ENCODE measurements around the gene AHSA1.
"Not testable (repeated sequence)": the region's sequence is repeated elsewhere in the genome, so short reads cannot be mapped to it uniquely, and the experiment has no call there.

The AHSA1 gene

GRCh38 chr14:77457522-77458248 lies at the start of gene AHSA1, which contains the start of gene VIPAS39:
Gene AHSA1 (plus strand): TSS chr14:77458093. CDS start chr14:77458190, 97 bp downstream.
Gene VIPAS39 (minus strand): TSS chr14:77457601. CDS start chr14:77454102, 3,499 bp downstream.
- in situ Hi-C loops (cut with MboI; ENCODE audit: low sequenced_read_pairs), result loop anchor here (25.0 kb wide), 1 partner anchor 255 kb away; the partner anchor contains the start of genes ALKBH1 and SLIRP

GRCh38 chr14:77409131-77409533 lies 48.8 kb upstream of the AHSA1 start:
- in situ Hi-C loops (cut with MboI; ENCODE audit: low sequenced_read_pairs), result no loop called here

- in situ Hi-C loops (cut with MboI; ENCODE audit: low sequenced_read_pairs), result not testable (repeated sequence)
These were observed 42.4 kb upstream of the AHSA1 start for GRCh38 chr14:77415403-77416030.

GRCh38 chr14:77416098-77416497 lies 41.8 kb upstream of the AHSA1 start:
- in situ Hi-C loops (cut with MboI; ENCODE audit: low sequenced_read_pairs), result not testable (repeated sequence)

GRCh38 chr14:77416836-77417235 lies 41.1 kb upstream of the AHSA1 start:
- in situ Hi-C loops (cut with MboI; ENCODE audit: low sequenced_read_pairs), result no loop called here

- in situ Hi-C loops (cut with MboI; ENCODE audit: low sequenced_read_pairs), result no loop called here
These were observed 36.7 kb upstream of the AHSA1 start for GRCh38 chr14:77421201-77421600.

GRCh38 chr14:77423423-77423822 lies 34.5 kb upstream of the AHSA1 start, which contains the start of gene NOXRED1:
Gene NOXRED1 (minus strand): TSS chr14:77423523. CDS start chr14:77422889, 634 bp downstream.
- in situ Hi-C loops (cut with MboI; ENCODE audit: low sequenced_read_pairs), result no loop called here

GRCh38 chr14:77424862-77425261 lies 33.0 kb upstream of the AHSA1 start:
- in situ Hi-C loops (cut with MboI; ENCODE audit: low sequenced_read_pairs), result no loop called here

GRCh38 chr14:77426396-77426795 lies 31.5 kb upstream of the AHSA1 start:
- in situ Hi-C loops (cut with MboI; ENCODE audit: low sequenced_read_pairs), result no loop called here

GRCh38 chr14:77436042-77436441 lies 21.9 kb upstream of the AHSA1 start:
- in situ Hi-C loops (cut with MboI; ENCODE audit: low sequenced_read_pairs), result no loop called here

- in situ Hi-C loops (cut with MboI; ENCODE audit: low sequenced_read_pairs), result no loop called here
These were observed 19.3 kb upstream of the AHSA1 start for GRCh38 chr14:77438596-77438995.

GRCh38 chr14:77439861-77440260 lies 18.0 kb upstream of the AHSA1 start:
- in situ Hi-C loops (cut with MboI; ENCODE audit: low sequenced_read_pairs), result no loop called here

GRCh38 chr14:77442196-77442595 lies 15.7 kb upstream of the AHSA1 start:
- in situ Hi-C loops (cut with MboI; ENCODE audit: low sequenced_read_pairs), result no loop called here

- in situ Hi-C loops (cut with MboI; ENCODE audit: low sequenced_read_pairs), result loop anchor here (25.0 kb wide), 1 partner anchor 256 kb away; the partner anchor contains the start of genes ALKBH1 and SLIRP
These were observed 1.8 kb upstream of the AHSA1 start for GRCh38 chr14:77455966-77456640.

GRCh38 chr14:77457115-77457521 lies 775 bp upstream of the AHSA1 start:
- in situ Hi-C loops (cut with MboI; ENCODE audit: low sequenced_read_pairs), result loop anchor here (25.0 kb wide), 1 partner anchor 255 kb away; the partner anchor contains the start of genes ALKBH1 and SLIRP

GRCh38 chr14:77458249-77458950 lies 507 bp downstream of the AHSA1 start:
- in situ Hi-C loops (cut with MboI; ENCODE audit: low sequenced_read_pairs), result loop anchor here (25.0 kb wide), 1 partner anchor 254 kb away; the partner anchor contains the start of genes ALKBH1 and SLIRP

- in situ Hi-C loops (cut with MboI; ENCODE audit: low sequenced_read_pairs), result loop anchor here (25.0 kb wide), 1 partner anchor 253 kb away; the partner anchor contains the start of genes ALKBH1 and SLIRP
These were observed 1.3 kb downstream of the AHSA1 start for GRCh38 chr14:77459072-77459723.

- in situ Hi-C loops (cut with MboI; ENCODE audit: low sequenced_read_pairs), result loop anchor here (25.0 kb wide), 1 partner anchor 244 kb away; the partner anchor contains the start of genes ALKBH1 and SLIRP
These were observed 9.9 kb downstream of the AHSA1 start for GRCh38 chr14:77467801-77468200.

GRCh38 chr14:77469067-77469505 lies 11.2 kb downstream of the AHSA1 start:
- in situ Hi-C loops (cut with MboI; ENCODE audit: low sequenced_read_pairs), result loop anchor here (25.0 kb wide), 1 partner anchor 243 kb away; the partner anchor contains the start of genes ALKBH1 and SLIRP

GRCh38 chr14:77469539-77469938 lies 11.6 kb downstream of the AHSA1 start:
- in situ Hi-C loops (cut with MboI; ENCODE audit: low sequenced_read_pairs), result loop anchor here (25.0 kb wide), 1 partner anchor 243 kb away; the partner anchor contains the start of genes ALKBH1 and SLIRP

Data from HL-60/S4 treated with phorbol 12-myristate 13-acetate at 8.2 ng/mL for 4 days and 3 days (cell line).